GM18526 (cell line): ENCODE results near the gene MRPL43.

Source experiments
- POLR2A ChIP-seq: IDR thresholded peaks from 3 replicates; pipeline ENCODE4 v1.6.1; 2011; ENCODE audit not compliant: insufficient read length; ENCODE audit errors: extremely low read depth

MRPL43 gene

GRCh38 chr10:101022967-101023705, 35.8 kb upstream of the MRPL43 start:
- TF ChIP-seq POLR2A = no peak

- no peak for TF ChIP-seq POLR2A
Observed at GRCh38 chr10:101021692-101022251, 34.5 kb upstream of the MRPL43 start.

- TF ChIP-seq POLR2A = no peak
Observed at GRCh38 chr10:101021239-101021638, 33.9 kb upstream of the MRPL43 start.

DNA sequence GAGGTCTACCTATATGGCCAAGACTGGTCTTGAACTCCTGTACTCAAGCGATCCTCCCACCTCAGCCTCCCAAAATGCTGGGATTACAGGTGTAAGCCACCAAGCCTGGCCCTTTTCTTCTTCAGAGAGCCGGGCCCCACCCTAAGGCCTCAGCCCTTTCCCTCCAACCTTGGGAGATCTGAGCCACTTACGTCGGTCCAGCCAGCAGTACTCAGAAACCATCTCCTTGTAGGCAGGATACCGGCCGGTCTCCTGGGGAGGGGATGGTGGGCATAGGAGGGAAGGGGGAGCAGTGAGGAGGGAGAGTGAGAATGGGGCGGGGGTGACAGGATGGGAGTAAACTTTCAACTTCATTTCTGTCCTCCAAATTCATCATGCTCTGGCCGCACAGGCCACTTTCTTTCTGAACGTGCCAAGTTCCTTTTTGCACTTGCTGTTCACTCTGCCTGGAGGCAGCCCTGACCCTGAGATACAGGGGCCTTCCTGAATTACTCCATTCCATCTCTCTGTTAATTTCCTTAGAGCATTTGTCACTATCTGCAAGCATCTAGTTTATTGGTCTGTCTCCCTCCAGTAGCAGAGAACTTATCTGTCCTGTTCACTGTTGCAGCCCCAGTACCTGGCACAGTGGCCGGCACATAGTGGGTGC, 33.3 kb upstream of the MRPL43 start:
- TF ChIP-seq POLR2A = no peak

DNA sequence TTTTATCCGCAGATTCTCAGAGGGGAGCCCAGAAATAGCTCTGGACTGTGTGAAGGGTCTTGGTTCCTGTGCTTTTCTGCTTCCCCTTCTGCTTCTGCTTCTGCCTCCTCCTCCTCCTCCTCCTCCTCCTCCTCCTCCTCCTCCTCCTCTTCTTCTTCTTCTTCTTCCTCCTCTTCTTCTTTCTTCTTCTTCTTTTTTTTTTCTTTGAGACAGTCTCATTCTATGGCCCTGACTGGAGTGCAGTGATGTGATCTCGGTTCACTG, 32.1 kb upstream of the MRPL43 start:
- no peak for TF ChIP-seq POLR2A

DNA sequence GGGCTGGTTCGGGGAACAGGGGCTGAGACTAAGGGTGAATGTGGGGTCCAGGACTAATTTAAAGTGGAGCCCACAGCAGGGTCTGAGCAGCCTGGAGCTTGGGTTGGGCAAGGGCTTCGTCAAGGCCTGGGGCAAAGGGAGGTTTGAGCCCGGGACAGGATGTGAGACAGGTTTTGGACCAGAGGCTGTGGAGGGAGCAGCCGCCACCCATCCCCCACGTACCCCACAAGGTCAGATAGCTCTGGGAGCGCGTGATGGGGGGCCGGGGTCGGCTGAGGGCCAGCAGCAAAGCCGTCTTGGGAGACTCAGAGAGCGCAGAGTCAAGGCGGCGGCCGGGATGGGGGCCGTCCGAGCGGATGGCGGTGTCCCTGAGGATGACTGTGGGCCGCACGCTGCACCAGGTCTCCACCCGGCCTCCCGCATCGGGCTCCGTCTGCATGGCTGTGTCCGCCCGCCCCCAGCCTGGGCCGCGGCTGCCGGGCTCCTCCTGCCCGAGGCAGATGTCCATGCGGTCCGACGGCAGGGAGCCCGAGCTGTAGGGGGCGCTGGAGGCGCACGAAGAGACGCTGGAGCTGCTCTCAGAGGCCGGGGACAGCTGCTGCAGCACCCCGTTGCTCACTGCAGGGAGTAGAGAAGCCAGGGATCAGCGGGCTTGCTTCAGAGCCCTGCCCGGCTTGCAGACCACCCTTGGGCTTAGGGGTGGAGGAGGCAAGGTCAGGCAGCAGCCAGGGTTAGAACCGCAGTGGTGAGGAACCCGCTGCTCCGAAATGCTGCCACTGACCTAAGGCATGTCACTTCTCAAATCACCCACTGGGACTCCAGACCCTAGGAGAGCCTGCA, 31.5 kb upstream of the MRPL43 start:
- no peak for TF ChIP-seq POLR2A

DNA sequence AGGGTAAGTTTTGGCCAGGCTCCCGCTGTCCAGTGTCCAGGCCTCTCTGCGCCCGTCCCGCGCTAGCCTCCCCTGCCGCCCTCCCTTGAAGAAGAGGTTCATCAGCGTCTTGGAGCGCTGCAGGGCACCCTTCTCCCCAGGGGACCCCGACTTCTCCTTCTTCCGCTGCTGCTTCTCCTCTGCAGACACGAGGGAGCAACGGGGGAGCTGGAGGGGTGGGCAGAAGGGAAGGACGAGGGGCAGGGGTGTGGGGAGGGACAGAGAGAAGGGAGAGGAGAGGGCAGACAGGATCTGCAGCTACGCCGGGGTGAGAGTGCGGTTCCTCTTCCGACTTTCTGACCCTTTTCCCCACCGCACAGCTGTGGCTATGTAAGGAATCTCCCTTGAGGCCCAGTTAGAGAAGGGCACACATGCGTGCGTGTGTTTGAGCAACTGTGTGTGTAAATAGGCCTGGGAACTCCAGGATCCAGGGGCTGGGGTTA, 30.9 kb upstream of the MRPL43 start:
- no peak for TF ChIP-seq POLR2A

DNA sequence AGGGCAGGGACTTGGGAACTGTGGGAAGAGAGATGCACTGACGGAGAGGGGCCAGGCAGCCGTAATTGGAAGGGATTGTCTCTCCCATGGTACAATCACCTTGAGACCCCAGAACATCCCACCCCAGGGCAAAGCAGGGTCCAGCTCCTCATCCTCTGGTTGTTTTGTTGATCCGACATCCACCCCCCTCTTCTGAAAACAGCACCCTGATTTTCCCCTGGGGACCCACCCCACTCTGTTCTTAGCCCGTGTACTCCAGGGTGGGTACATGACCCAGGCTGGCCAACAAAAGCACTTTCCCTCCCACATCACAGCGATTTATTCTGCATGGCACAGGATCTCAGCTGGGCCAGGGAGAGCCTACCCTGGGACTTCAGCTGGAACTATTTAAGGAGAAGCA, 29.5 kb upstream of the MRPL43 start:
- TF ChIP-seq POLR2A = no peak

DNA sequence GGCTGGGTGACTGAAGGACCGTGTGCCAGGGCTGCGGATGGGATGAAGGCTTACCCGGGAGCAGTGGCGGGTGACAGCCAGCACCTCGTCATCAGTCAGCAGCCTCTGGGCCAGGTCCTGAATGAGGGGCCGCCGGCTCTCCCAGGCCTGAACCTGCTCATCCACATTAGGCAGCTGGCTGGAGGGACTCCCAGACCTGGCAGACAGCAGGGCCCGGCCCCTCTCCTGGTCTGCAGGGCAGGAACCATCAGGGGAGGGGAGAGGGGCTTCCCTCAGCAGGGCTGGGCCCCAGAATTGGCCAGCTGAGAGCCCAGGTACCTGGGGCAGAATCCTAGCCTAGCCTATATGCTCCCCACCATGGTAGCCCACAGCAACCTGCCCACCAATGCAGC, 28.3 kb upstream of the MRPL43 start:
- no peak for TF ChIP-seq POLR2A

DNA sequence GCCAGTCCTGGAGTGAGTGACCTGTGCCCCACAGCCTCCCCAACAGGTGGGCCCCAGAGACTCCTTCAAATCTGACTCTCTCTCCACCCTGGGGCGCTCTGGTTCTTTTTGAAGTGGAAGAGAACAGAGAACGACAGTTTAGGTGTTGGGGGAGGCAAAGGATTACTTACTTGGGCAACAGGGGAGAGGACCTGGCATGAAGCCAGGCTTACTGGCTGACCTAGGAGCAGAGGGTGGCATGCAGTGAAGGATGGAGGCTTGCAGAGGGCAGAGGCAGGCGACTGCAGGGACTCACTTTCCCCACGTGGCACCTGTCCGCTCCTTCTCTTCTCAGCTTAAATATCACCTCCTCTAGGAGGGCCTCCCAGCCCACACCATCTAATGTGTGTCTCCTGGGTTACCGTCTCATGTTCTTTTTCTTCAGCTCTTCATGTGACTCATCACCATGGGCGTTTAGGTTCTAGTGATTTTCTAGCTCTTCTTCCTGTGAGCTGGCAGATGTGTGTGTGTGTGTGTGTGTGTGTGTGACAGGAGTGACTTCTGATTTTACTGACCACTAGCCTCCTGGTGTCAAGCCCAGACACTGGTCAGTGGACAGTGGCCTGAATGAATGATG, 27.8 kb upstream of the MRPL43 start:
- no peak for TF ChIP-seq POLR2A

DNA sequence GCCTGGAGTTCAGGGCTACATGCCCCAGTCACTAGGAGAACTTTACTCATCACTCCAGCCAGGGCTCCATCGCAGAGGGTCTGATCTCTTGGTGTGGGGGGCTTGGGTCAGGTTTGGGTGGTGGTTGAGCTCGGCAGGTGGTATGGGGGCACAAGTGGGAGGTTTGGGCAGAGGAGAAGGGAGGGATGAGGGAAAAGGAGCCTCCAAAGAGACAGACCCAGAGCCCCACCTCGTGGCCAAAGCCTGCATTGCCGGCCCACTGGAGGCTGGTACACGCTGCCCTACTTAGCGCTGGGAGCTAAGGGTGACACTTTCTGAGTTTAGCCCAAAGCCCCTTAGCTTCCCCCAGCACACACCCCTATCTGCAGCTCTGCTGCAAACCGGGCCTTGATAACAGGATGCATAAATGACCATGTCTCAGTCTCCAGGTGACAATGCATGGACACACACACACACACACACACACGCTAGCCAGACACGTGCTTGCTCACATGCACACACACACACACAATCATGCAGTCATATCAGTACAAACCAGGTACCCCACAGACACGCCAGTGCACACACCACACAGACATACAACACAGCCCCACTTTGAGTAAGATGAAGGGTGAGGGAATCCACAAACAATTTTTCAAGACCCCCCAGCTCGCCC, 27.1 kb upstream of the MRPL43 start:
- TF ChIP-seq POLR2A = no peak

- no peak for TF ChIP-seq POLR2A
Observed at GRCh38 chr10:101013365-101013825, 26.1 kb upstream of the MRPL43 start.

DNA sequence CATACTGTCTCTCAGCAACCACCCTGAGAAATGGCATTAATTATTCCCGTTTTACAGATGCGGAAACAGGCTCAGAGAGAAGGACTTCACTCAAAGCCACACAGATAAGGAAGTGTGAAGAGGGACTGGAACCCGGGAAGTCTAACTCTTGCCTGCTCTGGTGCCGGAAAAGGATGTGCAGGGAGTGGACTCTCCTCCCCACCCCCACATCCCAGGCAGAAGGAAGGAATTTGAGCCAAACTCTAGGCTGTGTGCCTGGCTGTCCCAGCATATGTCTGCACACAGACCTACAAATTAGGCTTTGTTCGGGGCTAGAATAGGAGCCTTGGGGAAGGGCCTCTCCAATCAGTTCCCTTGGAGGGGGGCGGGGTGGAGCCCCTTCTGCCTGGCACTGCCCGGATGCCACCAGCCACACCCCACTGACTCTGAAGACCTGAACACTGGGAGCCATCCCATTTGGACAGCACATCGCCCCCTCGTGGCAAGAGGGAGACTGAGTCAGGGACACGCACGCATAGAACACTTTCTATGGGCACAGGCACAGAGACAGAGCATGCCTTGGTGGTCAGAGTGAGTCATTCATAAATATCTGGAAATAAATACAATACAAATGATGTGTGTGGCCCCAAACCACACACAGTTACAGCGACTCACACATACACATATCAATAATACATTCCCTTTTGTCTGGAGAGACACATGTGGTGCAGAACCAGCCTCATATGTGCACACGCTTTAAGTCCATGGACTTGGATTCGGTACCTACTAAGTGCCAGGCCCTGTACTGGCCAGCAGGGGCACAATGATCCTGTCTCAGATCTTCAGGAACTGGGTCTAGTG, 25.4 kb upstream of the MRPL43 start:
- TF ChIP-seq POLR2A = no peak
